HG02798 (cell line): ENCODE measurements around the gene LIN7A.
A peak's percentile ranks its signal among the peaks of the same experiment; 100 is the strongest.
"Not testable (repeated sequence)": the region's sequence is repeated elsewhere in the genome, so short reads cannot be mapped to it uniquely, and the experiment has no call there.

Source experiments
- ATAC-seq: cut with Tn5 transposase; IDR thresholded peaks from one replicate; pipeline ENCODE4 v1.9.1; 2021; ENCODE audit warnings: mild to moderate bottlenecking; ENCODE audit not compliant: unreplicated experiment, poor library complexity

LIN7A gene

GRCh38 chr12:80925237-80925636 is 12.5 kb downstream of the LIN7A start:
- ATAC-seq: no peak

GRCh38 chr12:80924437-80924836 is 13.3 kb downstream of the LIN7A start:
- no peak for ATAC-seq

DNA sequence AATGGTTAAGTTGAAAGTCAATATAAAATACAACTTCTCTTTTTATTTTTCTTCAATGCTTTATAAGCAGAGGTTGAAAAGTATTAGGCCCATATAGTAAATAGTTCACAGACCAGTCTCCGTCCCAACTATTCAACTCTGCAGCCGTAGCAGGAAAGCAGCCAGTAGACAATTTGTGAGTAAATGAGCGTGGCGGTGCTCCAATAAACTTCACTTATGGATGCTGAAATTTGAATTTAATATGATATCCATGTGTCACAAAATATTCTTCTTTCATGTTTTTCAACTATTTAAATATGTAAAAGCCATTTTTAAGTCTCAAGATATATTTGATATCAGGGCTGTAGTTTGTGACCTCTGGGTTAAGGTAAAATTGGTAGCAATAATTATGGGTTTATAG is 17.7 kb downstream of the LIN7A start:
- no peak for ATAC-seq

GRCh38 chr12:80917651-80918050 is 20.1 kb downstream of the LIN7A start:
- ATAC-seq: no peak

DNA sequence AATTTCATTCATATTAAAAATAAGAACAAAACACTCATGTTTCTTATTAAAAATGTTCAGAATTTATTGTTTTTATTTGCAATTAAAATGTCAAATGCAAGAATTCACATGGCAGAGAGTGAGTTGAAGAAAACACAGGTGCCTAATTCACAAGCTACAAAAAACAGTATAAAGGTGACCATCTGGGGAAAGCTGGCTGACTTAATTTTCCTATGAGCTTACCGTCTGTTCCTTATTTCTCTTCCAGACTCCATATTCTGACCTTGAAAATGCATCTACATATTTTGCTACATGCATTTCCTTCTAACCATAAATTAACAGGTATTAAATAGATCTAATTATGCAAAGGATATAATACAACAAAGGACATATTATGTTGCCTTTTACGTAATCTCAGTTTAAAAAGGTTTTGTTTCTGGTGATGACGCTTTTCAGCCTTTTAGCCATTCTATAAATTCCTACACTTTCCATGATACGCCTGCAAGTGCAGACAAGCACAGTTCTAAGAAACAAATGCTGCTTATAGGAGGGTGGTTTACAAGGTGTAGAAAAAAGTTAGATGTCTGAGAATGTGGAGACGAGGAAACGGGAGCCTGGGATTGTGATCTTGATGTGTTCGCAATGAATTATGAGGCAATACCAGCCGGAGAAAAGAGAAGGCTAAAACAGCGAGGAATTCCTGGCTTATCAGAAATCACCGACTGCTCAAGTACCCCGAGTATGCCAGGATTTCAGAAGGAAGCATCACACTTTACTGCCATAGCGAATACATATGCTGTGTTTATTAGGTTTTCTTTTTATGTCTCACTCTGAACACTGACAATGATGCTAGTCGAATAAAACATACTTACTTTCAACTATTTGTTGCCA is 24.6 kb downstream of the LIN7A start:
- no peak for ATAC-seq

DNA sequence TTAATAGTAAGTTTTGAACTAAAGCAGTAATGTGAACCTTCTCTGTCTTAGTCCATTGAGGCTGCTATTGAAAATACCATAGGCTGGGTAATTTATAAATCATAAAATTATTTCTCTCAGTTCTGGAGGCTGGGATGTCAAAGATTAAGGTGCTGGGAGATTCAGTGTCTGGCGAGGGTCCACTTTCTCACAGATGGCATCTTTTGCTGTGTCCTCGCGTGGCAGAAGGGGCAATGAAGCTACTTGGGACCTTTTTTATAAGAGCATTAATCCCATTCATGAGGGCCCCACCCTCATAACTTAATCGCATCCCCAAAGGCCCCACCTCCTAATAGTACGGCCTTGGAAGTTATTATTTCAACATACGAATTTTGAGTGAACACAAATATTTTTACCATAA is 28.4 kb downstream of the LIN7A start:
- ATAC-seq: no peak

DNA sequence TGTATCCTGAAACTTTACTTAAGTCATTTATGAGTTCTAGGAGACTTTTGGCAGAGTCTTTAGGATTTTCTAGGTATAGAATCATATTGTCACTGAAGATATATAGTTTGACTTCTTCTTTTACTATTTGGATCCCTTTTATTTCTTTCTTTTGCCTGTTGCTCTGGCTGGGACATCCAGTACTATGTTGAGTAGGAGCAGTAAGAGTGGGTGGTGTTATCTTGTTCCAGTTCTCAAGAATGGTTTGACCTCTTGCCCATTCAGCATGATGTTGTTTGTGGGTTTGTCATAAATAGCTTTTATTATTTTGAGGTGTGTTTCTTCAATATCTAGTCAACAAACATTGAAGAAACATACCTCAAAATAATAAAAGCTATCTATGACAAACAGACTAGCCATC is 35.0 kb downstream of the LIN7A start:
- ATAC-seq: no peak

DNA sequence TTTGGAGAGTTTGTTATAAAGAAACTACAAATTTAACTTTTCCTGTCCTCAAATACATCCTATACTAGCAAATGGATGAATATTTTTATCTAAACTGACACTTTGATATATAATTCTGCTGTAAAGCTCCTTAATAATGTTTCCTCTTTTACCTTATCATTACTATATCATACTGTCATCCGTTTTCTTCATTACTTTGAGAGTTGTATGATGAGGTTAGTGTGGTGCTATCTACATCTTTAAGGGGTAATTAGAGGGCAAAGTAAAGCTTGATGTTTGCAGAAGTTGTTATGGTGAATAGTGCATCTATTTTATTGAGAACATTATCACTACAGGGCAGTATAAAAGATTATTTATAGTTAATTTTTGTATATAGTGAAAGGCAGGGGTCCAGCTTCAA is 36.1 kb downstream of the LIN7A start:
- ATAC-seq: no peak

- no peak for ATAC-seq
Observed at GRCh38 chr12:80895240-80895639, 42.5 kb downstream of the LIN7A start.

DNA sequence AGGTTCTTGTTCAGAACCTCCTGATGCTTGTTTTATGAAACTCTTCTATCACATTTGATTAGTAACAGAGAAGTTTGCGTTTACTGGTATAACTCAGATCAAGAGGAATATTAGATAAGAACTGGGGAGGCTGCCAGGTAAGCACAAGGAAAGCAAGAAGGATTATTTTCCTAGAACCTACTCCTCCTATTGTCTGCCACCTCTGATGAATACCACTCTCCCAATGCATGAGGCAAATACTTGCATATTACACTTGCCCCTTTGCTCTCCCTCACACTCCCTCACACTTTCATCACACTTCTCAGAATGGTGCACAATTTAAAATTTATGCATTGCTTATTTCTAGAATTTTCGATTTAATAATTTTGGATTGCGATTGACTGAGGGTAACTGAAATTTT is 43.6 kb downstream of the LIN7A start:
- ATAC-seq: no peak

DNA sequence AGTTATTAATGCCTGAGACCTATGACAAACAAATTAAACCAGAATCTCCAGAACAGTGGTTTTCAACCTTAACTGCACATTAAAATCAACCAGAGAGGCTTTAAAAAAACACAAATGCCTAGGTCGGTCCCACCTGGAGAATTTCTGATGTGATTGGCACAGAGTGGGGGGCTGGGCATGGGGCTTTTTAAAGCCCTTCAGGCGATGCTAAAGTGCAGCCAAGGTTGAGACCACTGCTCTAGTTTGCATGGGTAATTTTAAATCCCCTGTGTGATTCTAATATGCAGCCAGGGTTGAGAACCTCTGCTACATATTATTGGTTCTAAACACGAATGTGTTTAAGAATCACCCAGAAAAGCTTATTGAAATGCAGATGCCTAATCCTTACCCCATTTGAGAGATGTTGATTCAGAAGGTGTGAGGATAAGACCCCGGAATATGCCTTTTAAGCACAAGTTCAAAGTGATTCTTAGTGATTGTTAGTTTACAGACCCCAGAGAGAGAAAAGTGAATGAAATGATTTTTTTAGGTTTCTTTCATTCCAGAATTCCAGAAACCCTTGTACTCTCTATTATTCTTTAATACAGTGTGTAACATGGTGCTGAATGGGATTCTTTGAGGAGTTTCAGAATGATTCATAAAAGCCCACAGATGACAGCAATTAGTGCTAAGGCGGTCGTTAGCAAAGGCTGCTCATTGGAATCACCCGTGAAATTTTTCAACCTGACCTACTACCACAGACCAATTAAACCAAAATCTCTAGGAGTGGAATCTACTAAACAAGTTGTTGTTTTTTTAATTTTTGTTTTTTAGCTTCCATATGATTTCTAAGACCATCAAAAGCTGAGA is 44.9 kb downstream of the LIN7A start:
- ATAC-seq: peak; percentile 70

DNA sequence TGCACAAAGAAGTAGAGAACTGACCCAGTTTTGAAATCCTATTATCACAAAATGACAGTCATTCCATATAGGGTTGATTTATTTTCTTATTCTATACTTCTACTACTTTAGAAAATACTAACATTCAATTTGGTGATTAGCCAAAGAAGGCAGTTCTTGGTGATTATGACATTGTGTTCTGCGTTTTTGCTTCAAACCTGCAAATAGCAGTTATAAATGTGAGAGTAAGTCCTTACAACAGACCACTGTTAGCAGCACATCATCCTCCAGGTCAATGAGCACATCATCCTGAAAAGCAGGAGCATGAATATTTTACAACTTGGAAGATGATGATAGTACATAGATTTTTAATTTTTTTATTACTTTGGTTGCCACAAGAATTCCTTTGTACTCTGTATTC is 53.1 kb downstream of the LIN7A start:
- ATAC-seq: no peak

- no peak for ATAC-seq
Observed at GRCh38 chr12:80881106-80881505, 56.6 kb downstream of the LIN7A start.

GRCh38 chr12:80878452-80878851 is 59.3 kb downstream of the LIN7A start:
- not testable (repeated sequence) for ATAC-seq

- ATAC-seq: no peak
Observed at GRCh38 chr12:80877721-80878265, 59.9 kb downstream of the LIN7A start.

GRCh38 chr12:80872053-80872452 is 65.7 kb downstream of the LIN7A start:
- no peak for ATAC-seq

GRCh38 chr12:80869264-80869663 is 68.5 kb downstream of the LIN7A start:
- no peak for ATAC-seq

DNA sequence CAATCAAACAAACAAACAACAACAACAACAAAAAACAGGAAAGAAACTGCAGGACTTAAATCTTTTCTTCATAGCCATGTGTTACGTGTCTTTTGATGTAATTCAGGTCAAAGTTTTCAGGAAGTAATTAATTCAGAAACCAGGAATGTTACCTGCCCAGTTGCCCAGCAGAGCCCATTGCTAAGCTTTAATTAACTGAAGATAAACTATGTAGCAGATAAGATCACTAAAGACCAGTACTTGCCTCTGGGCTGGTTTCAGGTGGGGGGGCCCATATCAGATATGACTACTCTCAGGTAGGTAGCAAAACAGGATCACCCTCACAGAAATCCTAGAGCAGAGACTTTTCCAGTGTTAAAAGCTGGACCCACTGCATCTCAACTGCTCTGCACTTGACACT is 69.2 kb downstream of the LIN7A start:
- ATAC-seq: no peak

DNA sequence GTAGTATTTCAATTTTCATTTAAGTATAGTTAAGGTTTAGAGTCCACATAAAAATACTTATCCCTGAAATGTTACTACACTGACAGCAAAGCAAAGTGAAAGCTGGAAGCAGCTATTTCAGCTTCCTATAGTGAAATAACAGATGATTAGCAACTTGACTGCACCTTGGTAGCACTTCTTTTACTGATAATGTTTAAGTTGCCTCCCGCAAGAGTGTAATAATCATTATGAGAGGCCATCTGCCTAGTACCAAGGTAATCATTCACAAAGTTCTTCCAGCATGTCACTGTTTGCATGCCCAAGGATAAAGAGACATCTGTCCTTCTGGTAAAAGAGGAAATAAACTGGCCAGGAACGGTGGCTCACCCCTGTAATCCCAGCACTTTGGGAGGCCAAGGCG is 69.8 kb downstream of the LIN7A start:
- ATAC-seq: no peak

GRCh38 chr12:80864046-80864735 is 73.5 kb downstream of the LIN7A start:
- ATAC-seq: no peak

- no peak for ATAC-seq
Observed at GRCh38 chr12:80862531-80862930, 75.2 kb downstream of the LIN7A start.
